Fibroblast of peridontal ligament (primary cell): ENCODE data around the gene SUGP2.
"Not testable (repeated sequence)": the region's sequence is repeated elsewhere in the genome, so short reads cannot be mapped to it uniquely, and the experiment has no call there.

ENCODE experiments used
- DNase-seq: peaks from one replicate; pipeline ENCODE4 v3.0.0-alpha.2; 2010; ENCODE audit errors: extremely low read depth

Gene SUGP2

DNA sequence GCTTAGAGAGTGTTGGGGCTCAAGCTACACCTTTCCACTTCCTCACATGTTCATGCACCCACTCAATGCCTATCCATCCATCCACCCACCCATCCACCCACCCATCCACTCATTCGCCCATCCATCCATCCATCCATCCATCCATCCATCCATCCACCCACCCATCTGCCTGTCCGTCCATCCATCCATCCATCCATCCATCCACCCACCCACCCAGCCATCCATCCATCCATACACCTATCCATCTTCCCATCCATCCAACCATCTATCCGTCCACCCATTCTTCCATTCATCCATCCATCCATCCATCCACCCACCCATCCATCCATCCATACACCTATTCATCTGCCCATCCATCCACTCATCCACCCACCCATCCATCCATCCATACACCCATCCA is 79.2 kb downstream of the SUGP2 start:
- no peak for DNase-seq

DNA sequence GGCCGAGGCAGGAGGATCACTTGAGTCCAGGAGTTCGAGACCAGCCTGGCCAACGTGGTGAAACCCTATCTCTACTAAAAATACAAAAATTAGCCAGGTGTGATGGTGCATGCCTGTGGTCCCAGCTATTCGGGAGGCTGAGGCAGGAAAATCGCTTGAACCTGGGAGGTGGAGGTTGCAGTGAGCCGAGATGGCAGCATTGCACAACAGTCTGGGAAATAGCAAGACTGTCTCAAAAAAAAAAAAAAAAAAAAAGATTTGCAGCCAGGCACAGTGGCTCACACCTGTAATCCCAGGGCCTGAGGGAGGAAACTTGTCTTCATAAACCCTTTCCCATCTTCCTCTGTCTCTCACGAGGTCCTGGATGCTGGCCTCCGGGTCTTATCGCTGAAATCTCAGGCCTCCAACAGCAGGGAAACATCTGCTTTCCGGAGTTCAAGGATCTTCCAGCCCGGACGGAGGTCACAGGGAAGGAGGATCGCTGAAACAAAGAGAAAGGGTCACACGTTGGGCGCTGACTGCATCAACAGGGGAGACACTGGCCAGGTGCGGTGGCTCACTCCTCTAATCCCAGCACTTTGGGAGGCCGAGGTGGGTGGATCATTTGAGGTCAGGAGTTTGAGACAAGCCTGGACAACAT is 80.8 kb downstream of the SUGP2 start:
- not testable (repeated sequence) for DNase-seq

DNA sequence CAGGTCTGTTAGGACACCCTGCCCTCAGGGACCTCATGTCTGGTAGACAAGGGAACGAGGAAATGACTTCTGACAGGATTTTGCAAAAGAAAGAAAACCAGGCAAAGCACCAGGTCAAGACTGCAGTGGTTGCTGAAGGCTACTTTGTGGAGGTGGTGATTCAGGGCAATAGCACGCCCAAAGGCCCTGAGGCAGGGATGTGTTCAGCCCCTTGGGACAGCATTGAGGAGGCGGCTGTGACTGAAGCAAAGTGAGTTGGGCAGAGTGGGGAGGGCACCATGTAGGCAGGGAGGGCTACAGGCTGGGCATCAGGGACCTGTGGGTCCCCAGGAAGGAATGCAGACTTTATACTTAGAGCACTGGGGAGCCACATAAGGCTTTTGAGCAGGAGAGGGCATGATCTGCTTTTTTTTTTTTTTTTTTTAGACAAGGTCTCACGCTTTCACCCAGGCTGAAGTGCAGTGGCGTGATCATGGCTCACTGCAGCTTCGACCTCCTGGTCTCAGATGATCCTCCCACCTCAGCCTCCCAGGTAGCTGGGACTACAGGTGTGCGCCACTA is 81.5 kb downstream of the SUGP2 start:
- peak; percentile 13 for DNase-seq

DNA sequence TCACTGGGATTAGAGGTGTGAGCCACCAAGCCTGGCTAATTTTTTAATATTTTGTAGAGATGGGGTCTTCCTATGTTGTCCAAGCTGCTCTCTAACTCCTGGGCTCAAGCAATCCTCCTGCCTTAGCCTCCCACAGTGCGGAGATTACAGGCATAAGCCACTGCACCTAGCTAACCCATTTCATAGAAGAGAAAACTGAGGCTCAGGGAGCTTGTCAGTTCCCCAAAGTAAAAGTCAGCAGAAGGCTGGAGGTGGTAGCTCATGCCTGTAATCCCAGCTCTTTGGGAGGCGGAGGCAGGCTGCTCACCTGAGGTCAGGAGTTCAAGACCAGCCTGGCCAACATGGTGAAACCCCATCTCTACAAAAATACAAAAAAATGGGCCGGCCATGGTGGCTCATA is 83.5 kb downstream of the SUGP2 start:
- no peak for DNase-seq

DNA sequence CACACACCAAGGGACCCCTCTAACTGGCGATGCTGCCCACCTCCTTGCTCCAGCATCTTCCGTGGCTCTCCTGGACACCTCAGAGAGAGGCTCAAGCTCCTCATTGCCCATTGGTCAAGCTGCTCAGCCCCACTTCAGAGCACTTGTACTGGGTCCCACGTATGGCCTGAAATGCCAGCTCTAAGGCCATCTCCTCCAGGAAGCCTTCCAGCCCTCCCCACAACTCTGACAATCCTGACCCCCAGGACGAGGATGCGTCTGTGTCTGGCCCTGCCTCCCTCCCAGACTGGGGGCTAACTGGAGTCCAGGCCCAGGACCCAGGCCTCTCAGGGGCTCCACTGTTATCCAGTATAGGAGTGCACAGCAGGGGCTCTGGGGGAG is 84.4 kb downstream of the SUGP2 start:
- DNase-seq, result no peak

DNA sequence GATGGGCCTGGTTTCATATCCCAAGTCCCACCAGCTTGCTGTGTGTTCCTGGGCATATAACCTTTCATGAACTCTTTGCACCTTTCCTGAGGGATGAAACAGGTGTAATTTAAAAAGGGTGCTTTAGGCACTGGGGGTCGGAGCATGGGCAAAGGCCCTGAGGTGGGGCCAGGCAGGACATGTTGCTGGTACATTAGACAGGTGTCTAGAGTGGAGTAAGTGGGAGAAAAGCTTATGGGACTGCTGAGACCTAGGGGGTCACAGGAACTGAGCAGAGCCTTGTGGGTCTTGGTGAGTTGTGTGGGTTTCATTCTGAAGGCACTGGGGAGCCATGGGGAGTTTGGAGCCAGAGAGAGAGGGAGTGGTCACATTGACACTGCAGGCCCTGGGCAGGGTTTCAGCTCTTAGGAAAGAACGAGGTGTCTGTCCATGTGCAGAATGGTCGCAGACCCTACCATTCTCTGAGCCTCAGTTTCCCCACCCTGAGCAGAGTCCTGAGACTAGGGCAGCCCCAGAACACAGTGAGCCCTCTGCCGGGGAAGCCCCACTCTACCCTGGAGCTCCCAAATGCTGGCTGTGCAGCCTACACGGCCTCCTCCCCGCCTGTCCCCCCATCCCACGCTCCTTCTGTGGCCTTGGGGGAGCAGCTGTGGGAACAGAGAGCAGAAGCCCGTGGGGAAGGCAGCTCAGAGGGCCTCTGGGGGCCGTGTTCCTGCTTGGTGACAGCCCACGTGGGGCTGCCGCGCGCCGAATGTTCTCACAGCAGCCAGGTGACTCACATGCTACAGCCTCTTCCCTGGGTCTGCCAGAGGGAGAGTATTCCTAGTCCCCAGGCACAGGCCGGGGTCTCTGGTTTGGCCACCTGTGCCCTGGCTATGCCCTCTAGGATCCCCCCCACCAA is 85.0 kb downstream of the SUGP2 start:
- no peak for DNase-seq

DNA sequence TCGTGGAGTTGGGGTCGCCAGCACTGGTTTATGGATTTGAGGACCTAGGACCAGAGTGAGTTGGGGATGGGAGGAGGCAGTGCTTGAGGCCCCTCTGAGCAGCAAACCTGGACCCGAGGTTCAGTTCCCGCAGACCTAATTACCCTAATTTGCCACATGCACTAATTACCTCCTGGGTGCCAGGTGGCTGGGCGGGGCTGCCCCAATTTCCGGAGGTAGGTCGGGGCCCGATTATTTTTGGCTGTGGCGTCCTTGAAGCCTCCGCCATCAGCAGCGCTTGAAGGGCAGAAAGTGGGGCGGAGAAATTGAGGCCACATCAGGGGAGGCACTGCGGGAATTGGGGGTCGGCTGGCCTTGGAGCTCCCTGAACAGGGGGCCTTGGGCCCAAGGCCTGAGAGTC is 86.4 kb downstream of the SUGP2 start:
- no peak for DNase-seq

DNA sequence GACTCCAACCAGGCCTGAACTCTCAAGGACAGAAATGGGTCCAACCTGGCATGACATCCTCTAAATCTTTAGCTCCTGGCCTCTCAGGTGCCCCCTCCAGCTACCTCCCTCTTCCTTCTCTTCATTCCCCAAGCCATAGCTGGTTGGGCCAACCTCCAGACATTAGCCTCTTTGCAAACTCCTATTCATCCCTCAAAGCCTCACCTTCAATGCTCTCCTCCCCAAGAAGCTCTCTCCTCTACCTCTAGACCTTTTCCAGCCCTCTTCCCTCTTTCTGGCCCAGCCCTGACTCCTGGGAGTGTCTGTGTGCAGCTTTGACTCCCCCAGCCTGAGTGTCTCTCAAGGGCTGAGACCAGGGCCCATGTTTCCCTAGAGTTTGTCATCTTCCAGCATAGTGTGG is 87.0 kb downstream of the SUGP2 start:
- no peak for DNase-seq

DNA sequence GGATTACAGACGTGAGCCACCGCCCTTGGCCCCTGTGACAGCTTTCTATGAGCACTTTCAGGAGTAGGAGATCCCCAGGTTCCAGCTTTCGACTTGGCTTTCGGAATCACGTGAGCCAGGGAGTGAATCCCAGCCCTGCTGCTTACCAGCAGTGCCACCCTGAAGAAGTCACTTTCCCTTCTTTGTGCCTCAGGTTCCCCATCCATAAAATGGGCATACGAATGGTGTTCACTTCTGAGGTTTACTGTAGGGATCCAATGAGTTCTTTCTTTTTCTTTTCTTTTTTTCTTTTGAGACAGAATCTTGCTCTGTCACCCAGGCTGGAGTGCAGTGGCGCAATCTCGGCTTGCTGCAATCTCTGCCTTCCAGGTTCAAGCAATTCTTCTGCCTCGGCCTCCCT is 88.0 kb downstream of the SUGP2 start:
- no peak for DNase-seq

DNA sequence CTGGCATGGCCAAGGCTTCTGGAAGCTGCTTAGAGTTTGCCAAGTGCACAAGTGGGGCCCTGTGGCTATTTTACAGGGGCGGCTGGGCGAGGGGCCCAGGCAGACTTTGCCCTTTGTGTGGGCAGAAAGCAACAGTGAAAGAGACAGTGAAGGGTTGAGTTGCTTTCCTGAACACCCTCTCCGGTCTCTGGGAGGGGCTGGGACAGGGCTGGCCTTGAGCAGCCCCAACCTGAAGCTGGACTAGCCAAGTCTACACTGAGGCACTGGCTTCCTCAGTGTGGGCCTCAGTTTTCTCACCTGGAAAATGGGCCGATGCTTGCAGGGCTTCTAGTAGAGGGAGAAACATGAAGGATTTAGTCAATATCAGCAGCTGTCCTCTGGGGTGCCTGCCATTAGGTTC is 89.9 kb downstream of the SUGP2 start:
- DNase-seq, result no peak

DNA sequence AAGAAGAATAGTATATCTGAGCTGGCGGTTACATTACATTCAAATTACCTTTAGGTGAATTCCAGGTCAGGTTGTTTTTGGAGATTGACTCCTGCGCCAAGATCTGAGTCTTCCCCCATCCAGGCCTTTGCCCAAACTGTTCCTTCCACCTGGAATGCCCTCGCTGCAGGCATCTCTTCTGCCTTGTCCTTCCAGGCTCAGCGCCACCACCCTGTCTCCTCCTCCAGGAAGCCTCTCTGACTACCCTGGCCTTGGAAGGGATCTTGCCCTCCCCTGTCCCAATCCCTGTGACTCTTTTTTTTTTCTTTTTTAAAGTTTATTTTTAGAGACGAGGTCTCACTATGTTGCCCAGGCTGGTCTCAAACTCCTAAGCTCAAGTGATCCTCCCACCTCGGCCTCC is 90.6 kb downstream of the SUGP2 start:
- DNase-seq, result no peak

DNA sequence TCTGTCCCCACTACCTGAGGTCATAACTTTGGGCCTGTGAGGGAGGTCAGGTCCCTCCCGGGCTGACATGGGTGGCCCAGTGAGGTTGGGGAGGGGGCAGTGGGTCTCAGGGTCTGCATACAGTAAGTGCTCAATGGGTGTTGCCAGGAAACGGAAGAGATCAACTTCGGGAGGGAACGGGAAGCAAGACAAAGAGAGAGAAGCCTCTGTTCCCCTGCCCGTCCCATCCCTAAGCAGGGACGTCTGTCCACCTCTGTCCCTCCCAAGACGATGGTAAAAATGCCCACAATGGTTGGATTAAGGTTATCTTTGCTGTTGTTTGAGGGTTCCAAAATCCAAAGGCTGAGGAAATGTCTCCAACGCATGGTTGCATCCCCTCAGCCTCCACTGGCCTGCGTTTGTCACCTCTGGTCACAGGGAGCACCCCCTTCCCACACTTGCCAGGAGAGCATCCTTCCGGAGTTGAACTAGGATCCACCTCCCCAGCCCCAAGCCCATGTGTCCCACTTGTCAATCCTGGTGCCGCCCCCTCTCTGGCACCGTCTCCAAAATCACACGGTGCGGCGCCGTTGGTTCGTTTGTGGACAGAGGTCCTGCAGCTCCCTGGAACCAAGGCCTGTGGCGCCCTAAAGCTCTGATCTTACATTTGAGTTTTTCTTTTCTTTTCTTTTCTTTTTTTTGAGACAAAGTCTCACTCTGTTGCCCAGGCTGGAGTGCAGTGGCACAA is 91.5 kb downstream of the SUGP2 start:
- no peak for DNase-seq
